Activated CD4-positive, alpha-beta memory T cell treated with anti-CD3 and anti-CD28 coated beads for 36 hours (primary cell): ENCODE results near the gene CIT. TPM values are rescaled to one million over a fixed set of nuclear protein-coding genes. Genes with fewer than 3 reads are reported as not detected.

ENCODE experiments used
- CTCF ChIA-PET: fragments of 350-600 bp; sonication (Branson Sonifier 250); formaldehyde crosslinking; loops from one replicate; lab custom pipeline; 2021; ENCODE audit warnings: antibody characterized with exemption, inconsistent platforms; lab: Charles Lee
- POLR2A ChIA-PET: fragments of 350-600 bp; sonication (Branson Sonifier 250); formaldehyde crosslinking; loops from one replicate; lab custom pipeline; 2021; ENCODE audit warnings: antibody characterized with exemption; lab: Charles Lee
- DNase-seq: peaks from one replicate; pipeline ENCODE4 v3.0.0-alpha.2; 2020
- H3K27ac Mint-ChIP-seq: one replicate; pipeline ENCODE4 v1.8.0; 2021; ENCODE audit warnings: mixed read lengths
- H3K27me3 Mint-ChIP-seq: one replicate; pipeline ENCODE4 v1.8.0; 2021; ENCODE audit warnings: mixed read lengths
- H3K36me3 Mint-ChIP-seq: one replicate; pipeline ENCODE4 v1.8.0; 2021; ENCODE audit warnings: mixed read lengths
- H3K4me1 Mint-ChIP-seq: one replicate; pipeline ENCODE4 v1.8.0; 2021; ENCODE audit warnings: low read depth, mixed read lengths
- H3K4me3 Mint-ChIP-seq: one replicate; pipeline ENCODE4 v1.8.0; 2021; ENCODE audit warnings: mild to moderate bottlenecking, mixed read lengths
- H3K9me3 Mint-ChIP-seq: one replicate; pipeline ENCODE4 v1.8.0; 2021; ENCODE audit warnings: mixed read lengths
- intact Hi-C: fragments of 100-400 bp; cut with micrococcal nuclease; formaldehyde crosslinking; loops from one replicate; pipeline ENCODE4 v1.15.1; 2023
- total RNA-seq, 2 experiments: library from RNA; stranded (reverse); gene quantifications; one replicate each; pipeline ENCODE4 v1.2.3, GENCODE V29; 2021

The CIT gene
- total RNA-seq, 2 experiments from 2014 or later, result 57.5 to 61.7 TPM

GRCh38 chr12:119822046-119822445, 55.1 kb downstream of the CIT start:
- Mint-ChIP-seq H3K4me1 (no peaks in the 10 kb centered on the region), H3K27me3 (no peaks in the 10 kb centered on the region), H3K4me3 (no peak overlapping the region), H3K27ac (no peak overlapping the region), H3K36me3 (peaks cover 6% of the 10 kb centered on the region), H3K9me3 (no peaks in the 10 kb centered on the region)
- intact Hi-C loops, result no loop called here
- ChIA-PET POLR2A (no interaction called here), CTCF (no interaction called here)
- no peak for DNase-seq

- no peaks in the 10 kb centered on the region for H3K27me3 Mint-ChIP-seq
- H3K27ac Mint-ChIP-seq, result no peak overlapping the region
- H3K9me3 Mint-ChIP-seq, result no peaks in the 10 kb centered on the region
- H3K36me3 Mint-ChIP-seq, result peaks cover 3% of the 10 kb centered on the region
- H3K4me3 Mint-ChIP-seq, result no peak overlapping the region
- H3K4me1 Mint-ChIP-seq, result no peaks in the 10 kb centered on the region
- POLR2A ChIA-PET, result no interaction called here
- intact Hi-C loops, result no loop called here
- CTCF ChIA-PET, result no interaction called here
- no peak for DNase-seq
Observed at GRCh38 chr12:119819322-119819721, 57.8 kb downstream of the CIT start.

- POLR2A ChIA-PET, result no interaction called here
- CTCF ChIA-PET, result no interaction called here
- H3K4me3 Mint-ChIP-seq, result no peak overlapping the region
- no peak for DNase-seq
- no peaks in the 10 kb centered on the region for H3K9me3 Mint-ChIP-seq
- no peaks in the 10 kb centered on the region for H3K4me1 Mint-ChIP-seq
- H3K27ac Mint-ChIP-seq, result no peak overlapping the region
- no peaks in the 10 kb centered on the region for H3K27me3 Mint-ChIP-seq
- intact Hi-C loops, result no loop called here
- peaks cover 7% of the 10 kb centered on the region for H3K36me3 Mint-ChIP-seq
Observed at GRCh38 chr12:119817546-119818343, 59.4 kb downstream of the CIT start.

GRCh38 chr12:119809023-119809422, 68.1 kb downstream of the CIT start:
- Mint-ChIP-seq H3K27me3 (no peaks in the 10 kb centered on the region), H3K36me3 (peaks cover 18% of the 10 kb centered on the region), H3K4me3 (no peak overlapping the region), H3K9me3 (peaks cover 7% of the 10 kb centered on the region), H3K27ac (no peak overlapping the region), H3K4me1 (peaks cover 9% of the 10 kb centered on the region)
- CTCF ChIA-PET, result interaction anchor here (0.6 kb wide), 1 partner anchor 107 kb away, joined by 3 read pairs; no protein-coding TSS in a partner anchor
- POLR2A ChIA-PET, result no interaction called here
- intact Hi-C loops, result no loop called here
- no peak for DNase-seq

GRCh38 chr12:119808441-119808840, 68.7 kb downstream of the CIT start:
- Mint-ChIP-seq H3K4me1 (peaks cover 9% of the 10 kb centered on the region), H3K27ac (no peak overlapping the region), H3K9me3 (peaks cover 7% of the 10 kb centered on the region), H3K36me3 (peaks cover 18% of the 10 kb centered on the region), H3K27me3 (no peaks in the 10 kb centered on the region), H3K4me3 (no peak overlapping the region)
- POLR2A ChIA-PET, result no interaction called here
- intact Hi-C loops, result no loop called here
- CTCF ChIA-PET, result no interaction called here
- no peak for DNase-seq

- CTCF ChIA-PET, result no interaction called here
- H3K4me1 Mint-ChIP-seq, result peaks cover 9% of the 10 kb centered on the region
- peaks cover 15% of the 10 kb centered on the region for H3K36me3 Mint-ChIP-seq
- H3K27me3 Mint-ChIP-seq, result no peaks in the 10 kb centered on the region
- H3K9me3 Mint-ChIP-seq, result peaks cover 7% of the 10 kb centered on the region
- POLR2A ChIA-PET, result no interaction called here
- DNase-seq, result no peak
- intact Hi-C loops, result no loop called here
- H3K27ac Mint-ChIP-seq, result no peak overlapping the region
- no peak overlapping the region for H3K4me3 Mint-ChIP-seq
Observed at GRCh38 chr12:119807380-119807779, 69.7 kb downstream of the CIT start.

GRCh38 chr12:119804011-119804641, 73.0 kb downstream of the CIT start:
- intact Hi-C loops, result no loop called here
- Mint-ChIP-seq H3K27ac (no peak overlapping the region), H3K36me3 (peaks cover 13% of the 10 kb centered on the region), H3K4me3 (no peak overlapping the region), H3K27me3 (no peaks in the 10 kb centered on the region), H3K4me1 (peaks cover 5% of the 10 kb centered on the region), H3K9me3 (peaks cover 7% of the 10 kb centered on the region)
- ChIA-PET POLR2A (no interaction called here), CTCF (no interaction called here)
- DNase-seq, result no peak

- H3K4me3 Mint-ChIP-seq, result no peak overlapping the region
- no peak for DNase-seq
- no peaks in the 10 kb centered on the region for H3K4me1 Mint-ChIP-seq
- peaks cover 10% of the 10 kb centered on the region for H3K36me3 Mint-ChIP-seq
- POLR2A ChIA-PET, result no interaction called here
- H3K27me3 Mint-ChIP-seq, result no peaks in the 10 kb centered on the region
- intact Hi-C loops, result no loop called here
- H3K27ac Mint-ChIP-seq, result no peak overlapping the region
- CTCF ChIA-PET, result no interaction called here
- H3K9me3 Mint-ChIP-seq, result peaks cover 7% of the 10 kb centered on the region
Observed at GRCh38 chr12:119803381-119803791, 73.7 kb downstream of the CIT start.

- Mint-ChIP-seq H3K36me3 (peaks cover 8% of the 10 kb centered on the region), H3K4me1 (no peaks in the 10 kb centered on the region), H3K9me3 (peaks cover 7% of the 10 kb centered on the region), H3K27ac (no peak overlapping the region), H3K27me3 (no peaks in the 10 kb centered on the region), H3K4me3 (no peak overlapping the region)
- ChIA-PET POLR2A (no interaction called here), CTCF (interaction anchor here (0.7 to 0.8 kb wide), 2 partner anchors 51 to 93 kb away, joined by 3 read pairs; no protein-coding TSS in a partner anchor)
- intact Hi-C loops, result no loop called here
- no peak for DNase-seq
Observed at GRCh38 chr12:119802472-119802871, 74.6 kb downstream of the CIT start.

GRCh38 chr12:119797090-119797489, 80.0 kb downstream of the CIT start:
- H3K4me3 Mint-ChIP-seq, result no peak overlapping the region
- no peak overlapping the region for H3K27ac Mint-ChIP-seq
- intact Hi-C loops, result no loop called here

GRCh38 chr12:119796292-119796691, 80.8 kb downstream of the CIT start:
- no peaks in the 10 kb centered on the region for H3K9me3 Mint-ChIP-seq
- H3K4me3 Mint-ChIP-seq, result no peak overlapping the region
- H3K27ac Mint-ChIP-seq, result no peak overlapping the region
- ChIA-PET POLR2A (no interaction called here), CTCF (no interaction called here)
- no peaks in the 10 kb centered on the region for H3K36me3 Mint-ChIP-seq
- intact Hi-C loops, result no loop called here
- no peaks in the 10 kb centered on the region for H3K27me3 Mint-ChIP-seq
- no peak for DNase-seq
- H3K4me1 Mint-ChIP-seq, result no peaks in the 10 kb centered on the region

More at GRCh38 chr12:119797090-119797489, 80.0 kb downstream of the CIT start:
- Mint-ChIP-seq H3K36me3 (no peaks in the 10 kb centered on the region), H3K9me3 (no peaks in the 10 kb centered on the region), H3K4me1 (no peaks in the 10 kb centered on the region), H3K27me3 (no peaks in the 10 kb centered on the region)
- no peak for DNase-seq
- ChIA-PET CTCF (no interaction called here), POLR2A (no interaction called here)

- Mint-ChIP-seq H3K27me3 (no peaks in the 10 kb centered on the region), H3K27ac (no peak overlapping the region), H3K4me1 (no peaks in the 10 kb centered on the region), H3K36me3 (peaks cover 2% of the 10 kb centered on the region), H3K9me3 (no peaks in the 10 kb centered on the region), H3K4me3 (no peak overlapping the region)
- POLR2A ChIA-PET, result no interaction called here
- intact Hi-C loops, result no loop called here
- DNase-seq, result no peak
- CTCF ChIA-PET, result no interaction called here
Observed at GRCh38 chr12:119791453-119791852, 85.7 kb downstream of the CIT start.
